ENCODE data around the gene ARL2.

The ARL2 gene

GRCh38 chr11:65058419-65059054 lies 44.6 kb downstream of the ARL2 start, which contains the start of gene NAALADL1:
Gene NAALADL1 (minus strand): TSS chr11:65058553. CDS start chr11:65058521, 32 bp downstream.
- H3K27me3 ChIP-seq (ENCODE audit: control insufficient read depth in 1 of 2, insufficient read depth in 2 of 2, low read length in 2 of 2): no peaks in the 10 kb centered on the region
- no peaks in the 10 kb centered on the region for H3K9me3 ChIP-seq (ENCODE audit: control insufficient read depth in 1 of 2, low read length in 2 of 2)
- peak within 1 kb of the TSS; percentile 28 to 37 for H3K4me3 ChIP-seq (ENCODE audit: low read depth in 1 of 2, low read length in 2 of 2)
- H3K27ac ChIP-seq (ENCODE audit: low read depth, low read length): no peak within 1 kb of the TSS
- peaks cover 36 to 41% of the 10 kb centered on the region in 2 donors for H3K4me1 ChIP-seq (ENCODE audit: control insufficient read depth in 1 of 2, insufficient read depth in 2 of 2, low read length in 2 of 2)
- H3K9ac ChIP-seq (ENCODE audit: low read depth in 1 of 2, low read length in 2 of 2): no peak within 1 kb of the TSS
- H3K36me3 ChIP-seq (ENCODE audit: control insufficient read depth in 1 of 2, insufficient read depth in 2 of 2, low read length in 2 of 2): no peaks in the 10 kb centered on the region

GRCh38 chr11:65059523-65059922 lies 45.6 kb downstream of the ARL2 start:
- no peaks in the 10 kb centered on the region for H3K9me3 ChIP-seq (ENCODE audit: control insufficient read depth in 1 of 2, low read length in 2 of 2)
- H3K4me1 ChIP-seq (ENCODE audit: control insufficient read depth in 1 of 2, insufficient read depth in 2 of 2, low read length in 2 of 2): peaks cover 26 to 32% of the 10 kb centered on the region in 2 donors
- H3K27me3 ChIP-seq (ENCODE audit: control insufficient read depth in 1 of 2, insufficient read depth in 2 of 2, low read length in 2 of 2): no peaks in the 10 kb centered on the region
- H3K4me3 ChIP-seq (ENCODE audit: low read depth in 1 of 2, low read length in 2 of 2): no peak overlapping the region
- no peaks in the 10 kb centered on the region for H3K36me3 ChIP-seq (ENCODE audit: control insufficient read depth in 1 of 2, insufficient read depth in 2 of 2, low read length in 2 of 2)
- no peak overlapping the region for H3K9ac ChIP-seq (ENCODE audit: low read depth in 1 of 2, low read length in 2 of 2)
- no peak overlapping the region for H3K27ac ChIP-seq (ENCODE audit: low read depth, low read length)

- Histone ChIP-seq H3K9ac (ENCODE audit: low read depth in 1 of 2, low read length in 2 of 2) (peak overlapping the region in 1 of 2 donors; percentile 26), H3K36me3 (ENCODE audit: control insufficient read depth in 1 of 2, insufficient read depth in 2 of 2, low read length in 2 of 2) (no peaks in the 10 kb centered on the region), H3K27me3 (ENCODE audit: control insufficient read depth in 1 of 2, insufficient read depth in 2 of 2, low read length in 2 of 2) (no peaks in the 10 kb centered on the region), H3K9me3 (ENCODE audit: control insufficient read depth in 1 of 2, low read length in 2 of 2) (no peaks in the 10 kb centered on the region), H3K4me3 (ENCODE audit: low read depth in 1 of 2, low read length in 2 of 2) (no peak overlapping the region), H3K27ac (ENCODE audit: low read depth, low read length) (no peak overlapping the region), H3K4me1 (ENCODE audit: control insufficient read depth in 1 of 2, insufficient read depth in 2 of 2, low read length in 2 of 2) (peaks cover 24 to 30% of the 10 kb centered on the region in 2 donors)
Measured at GRCh38 chr11:65059959-65060824, 46.2 kb downstream of the ARL2 start.

- no peaks in the 10 kb centered on the region for H3K27me3 ChIP-seq (ENCODE audit: control insufficient read depth in 1 of 2, insufficient read depth in 2 of 2, low read length in 2 of 2)
- no peak overlapping the region for H3K27ac ChIP-seq (ENCODE audit: low read depth, low read length)
- H3K9ac ChIP-seq (ENCODE audit: low read depth in 1 of 2, low read length in 2 of 2): no peak overlapping the region
- no peaks in the 10 kb centered on the region for H3K36me3 ChIP-seq (ENCODE audit: control insufficient read depth in 1 of 2, insufficient read depth in 2 of 2, low read length in 2 of 2)
- H3K4me3 ChIP-seq (ENCODE audit: low read depth in 1 of 2, low read length in 2 of 2): no peak overlapping the region
- peaks cover 24 to 30% of the 10 kb centered on the region in 2 donors for H3K4me1 ChIP-seq (ENCODE audit: control insufficient read depth in 1 of 2, insufficient read depth in 2 of 2, low read length in 2 of 2)
- H3K9me3 ChIP-seq (ENCODE audit: control insufficient read depth in 1 of 2, low read length in 2 of 2): no peaks in the 10 kb centered on the region
Measured at GRCh38 chr11:65060913-65061408, 47.0 kb downstream of the ARL2 start.

GRCh38 chr11:65063532-65063931 lies 49.6 kb downstream of the ARL2 start:
- H3K4me1 ChIP-seq (ENCODE audit: control insufficient read depth in 1 of 2, insufficient read depth in 2 of 2, low read length in 2 of 2): peaks cover 16 to 21% of the 10 kb centered on the region in 2 donors
- no peaks in the 10 kb centered on the region for H3K9me3 ChIP-seq (ENCODE audit: control insufficient read depth in 1 of 2, low read length in 2 of 2)
- no peaks in the 10 kb centered on the region for H3K36me3 ChIP-seq (ENCODE audit: control insufficient read depth in 1 of 2, insufficient read depth in 2 of 2, low read length in 2 of 2)
- no peak overlapping the region for H3K27ac ChIP-seq (ENCODE audit: low read depth, low read length)
- H3K4me3 ChIP-seq (ENCODE audit: low read depth in 1 of 2, low read length in 2 of 2): no peak overlapping the region
- H3K9ac ChIP-seq (ENCODE audit: low read depth in 1 of 2, low read length in 2 of 2): no peak overlapping the region
- no peaks in the 10 kb centered on the region for H3K27me3 ChIP-seq (ENCODE audit: control insufficient read depth in 1 of 2, insufficient read depth in 2 of 2, low read length in 2 of 2)

- Histone ChIP-seq H3K27ac (ENCODE audit: low read depth, low read length) (no peak overlapping the region), H3K4me1 (ENCODE audit: control insufficient read depth in 1 of 2, insufficient read depth in 2 of 2, low read length in 2 of 2) (peaks cover 8% of the 10 kb centered on the region in 2 donors), H3K9ac (ENCODE audit: low read depth in 1 of 2, low read length in 2 of 2) (no peak overlapping the region), H3K36me3 (ENCODE audit: control insufficient read depth in 1 of 2, insufficient read depth in 2 of 2, low read length in 2 of 2) (no peaks in the 10 kb centered on the region), H3K27me3 (ENCODE audit: control insufficient read depth in 1 of 2, insufficient read depth in 2 of 2, low read length in 2 of 2) (no peaks in the 10 kb centered on the region), H3K4me3 (ENCODE audit: low read depth in 1 of 2, low read length in 2 of 2) (no peak overlapping the region), H3K9me3 (ENCODE audit: control insufficient read depth in 1 of 2, low read length in 2 of 2) (no peaks in the 10 kb centered on the region)
Measured at GRCh38 chr11:65064847-65065240, 50.9 kb downstream of the ARL2 start.

- Histone ChIP-seq H3K9me3 (ENCODE audit: control insufficient read depth in 1 of 2, low read length in 2 of 2) (no peaks in the 10 kb centered on the region), H3K4me3 (ENCODE audit: low read depth in 1 of 2, low read length in 2 of 2) (no peak overlapping the region), H3K27ac (ENCODE audit: low read depth, low read length) (no peak overlapping the region), H3K36me3 (ENCODE audit: control insufficient read depth in 1 of 2, insufficient read depth in 2 of 2, low read length in 2 of 2) (no peaks in the 10 kb centered on the region), H3K27me3 (ENCODE audit: control insufficient read depth in 1 of 2, insufficient read depth in 2 of 2, low read length in 2 of 2) (no peaks in the 10 kb centered on the region), H3K9ac (ENCODE audit: low read depth in 1 of 2, low read length in 2 of 2) (no peak overlapping the region), H3K4me1 (ENCODE audit: control insufficient read depth in 1 of 2, insufficient read depth in 2 of 2, low read length in 2 of 2) (no peaks in the 10 kb centered on the region)
Measured at GRCh38 chr11:65065851-65066250, 51.9 kb downstream of the ARL2 start.

- Histone ChIP-seq H3K9ac (ENCODE audit: low read depth in 1 of 2, low read length in 2 of 2) (no peak overlapping the region), H3K9me3 (ENCODE audit: control insufficient read depth in 1 of 2, low read length in 2 of 2) (no peaks in the 10 kb centered on the region), H3K27ac (ENCODE audit: low read depth, low read length) (no peak overlapping the region), H3K4me1 (ENCODE audit: control insufficient read depth in 1 of 2, insufficient read depth in 2 of 2, low read length in 2 of 2) (no peaks in the 10 kb centered on the region), H3K27me3 (ENCODE audit: control insufficient read depth in 1 of 2, insufficient read depth in 2 of 2, low read length in 2 of 2) (no peaks in the 10 kb centered on the region), H3K4me3 (ENCODE audit: low read depth in 1 of 2, low read length in 2 of 2) (no peak overlapping the region), H3K36me3 (ENCODE audit: control insufficient read depth in 1 of 2, insufficient read depth in 2 of 2, low read length in 2 of 2) (no peaks in the 10 kb centered on the region)
Measured at GRCh38 chr11:65066315-65066714, 52.4 kb downstream of the ARL2 start.

- no peaks in the 10 kb centered on the region for H3K9me3 ChIP-seq (ENCODE audit: control insufficient read depth in 1 of 2, low read length in 2 of 2)
- no peaks in the 10 kb centered on the region for H3K27me3 ChIP-seq (ENCODE audit: control insufficient read depth in 1 of 2, insufficient read depth in 2 of 2, low read length in 2 of 2)
- no peak overlapping the region for H3K4me3 ChIP-seq (ENCODE audit: low read depth in 1 of 2, low read length in 2 of 2)
- H3K9ac ChIP-seq (ENCODE audit: low read depth in 1 of 2, low read length in 2 of 2): no peak overlapping the region
- H3K4me1 ChIP-seq (ENCODE audit: control insufficient read depth in 1 of 2, insufficient read depth in 2 of 2, low read length in 2 of 2): no peaks in the 10 kb centered on the region
- no peaks in the 10 kb centered on the region for H3K36me3 ChIP-seq (ENCODE audit: control insufficient read depth in 1 of 2, insufficient read depth in 2 of 2, low read length in 2 of 2)
- no peak overlapping the region for H3K27ac ChIP-seq (ENCODE audit: low read depth, low read length)
Measured at GRCh38 chr11:65066805-65067291, 52.9 kb downstream of the ARL2 start.

GRCh38 chr11:65067446-65067845 lies 53.5 kb downstream of the ARL2 start:
- H3K4me3 ChIP-seq (ENCODE audit: low read depth in 1 of 2, low read length in 2 of 2): no peak overlapping the region
- H3K36me3 ChIP-seq (ENCODE audit: control insufficient read depth in 1 of 2, insufficient read depth in 2 of 2, low read length in 2 of 2): no peaks in the 10 kb centered on the region
- no peaks in the 10 kb centered on the region for H3K27me3 ChIP-seq (ENCODE audit: control insufficient read depth in 1 of 2, insufficient read depth in 2 of 2, low read length in 2 of 2)
- H3K9me3 ChIP-seq (ENCODE audit: control insufficient read depth in 1 of 2, low read length in 2 of 2): no peaks in the 10 kb centered on the region
- no peaks in the 10 kb centered on the region for H3K4me1 ChIP-seq (ENCODE audit: control insufficient read depth in 1 of 2, insufficient read depth in 2 of 2, low read length in 2 of 2)
- no peak overlapping the region for H3K9ac ChIP-seq (ENCODE audit: low read depth in 1 of 2, low read length in 2 of 2)
- no peak overlapping the region for H3K27ac ChIP-seq (ENCODE audit: low read depth, low read length)
